Measurements from ENCODE around the gene MKKS. TPM values are rescaled to one million over a fixed set of nuclear protein-coding genes. Genes with fewer than 3 reads are reported as not detected.
"Not testable (repeated sequence)": the region's sequence is repeated elsewhere in the genome, so short reads cannot be mapped to it uniquely, and the experiment has no call there.

MKKS gene
- polyA plus RNA-seq, 1 donor (not counting 4 experiments of a cell fraction or from before 2014, with no cell fraction given): 24.8 TPM

GRCh38 chr20:10419550-10420133 is 14.4 kb downstream of the MKKS start:
- Histone ChIP-seq H3K4me2 (ENCODE audit: control insufficient read depth, extremely low read depth, insufficient read depth, low read depth, low read length) (peak overlapping the region; percentile 83), H3K4me3 (ENCODE audit: control insufficient read depth in 2 of 3, extremely low read depth in 1 of 3, insufficient read depth in 2 of 3, low read depth in 1 of 3, low read length in 3 of 3) (peak overlapping the region in 2 of 3 experiments; percentile 57 to 70), H3K79me2 (ENCODE audit: control insufficient read depth, insufficient read depth, low read length) (peaks cover 51% of the 10 kb centered on the region), H3K4me1 (ENCODE audit: control insufficient read depth, extremely low read depth, insufficient read depth, low read length) (peaks cover 36% of the 10 kb centered on the region), H2AFZ (ENCODE audit: control insufficient read depth, low read length) (no peak overlapping the region), H3K27me3 (ENCODE audit: control insufficient read depth, extremely low read depth, insufficient read depth, low read length) (no peaks in the 10 kb centered on the region), H3K9me1 (ENCODE audit: control insufficient read depth, extremely low read depth, insufficient read depth, low read length) (no peaks in the 10 kb centered on the region), H3K9me3 (ENCODE audit: control insufficient read depth, low read depth, low read length) (no peaks in the 10 kb centered on the region), H3K27ac (ENCODE audit: control insufficient read depth, insufficient read depth, low read length) (peak overlapping the region; percentile 94), H4K20me1 (ENCODE audit: control insufficient read depth, extremely low read depth, insufficient read depth, low read length) (no peaks in the 10 kb centered on the region), H3K9ac (ENCODE audit: control insufficient read depth, extremely low read depth, insufficient read depth, low read length) (peak overlapping the region; percentile 76), H3K36me3 (ENCODE audit: control insufficient read depth in 2 of 2, extremely low read depth in 1 of 2, insufficient read depth in 2 of 2, low read length in 2 of 2) (peaks cover 2 to 11% of the 10 kb centered on the region in 2 experiments)
- dilution Hi-C loops (cut with MboI; ENCODE audit: extremely low pct_ligation_motif_present, low sequenced_read_pairs): no loop called here
- peak; percentile 56 for DNase-seq (ENCODE audit: low read depth, low spot score)
- no peak for TF ChIP-seq EZH2 (IDR thresholded peaks at IDR 0.05; ENCODE audit: low read length)
- no peak for TF ChIP-seq CTCF (optimal IDR thresholded peaks at IDR 0.05 in 1 of 3, IDR thresholded peaks at IDR 0.05 in 1 of 3, conservative IDR thresholded peaks at IDR 0.05 in 1 of 3; ENCODE audit: extremely low read depth in 1 of 3, insufficient read depth in 2 of 3, low read length in 3 of 3)
- FAIRE-seq: peak; percentile 97

- H3K9ac ChIP-seq (ENCODE audit: control insufficient read depth, extremely low read depth, insufficient read depth, low read length); dilution Hi-C loops (cut with MboI; ENCODE audit: extremely low pct_ligation_motif_present, low sequenced_read_pairs); H3K27ac ChIP-seq (ENCODE audit: control insufficient read depth, insufficient read depth, low read length); H4K20me1 ChIP-seq (ENCODE audit: control insufficient read depth, extremely low read depth, insufficient read depth, low read length); DNase-seq (ENCODE audit: low read depth, low spot score); H3K9me1 ChIP-seq (ENCODE audit: control insufficient read depth, extremely low read depth, insufficient read depth, low read length); H2AFZ ChIP-seq (ENCODE audit: control insufficient read depth, low read length); H3K9me3 ChIP-seq (ENCODE audit: control insufficient read depth, low read depth, low read length); H3K4me3 ChIP-seq (ENCODE audit: control insufficient read depth in 2 of 3, extremely low read depth in 1 of 3, insufficient read depth in 2 of 3, low read depth in 1 of 3, low read length in 3 of 3); H3K27me3 ChIP-seq (ENCODE audit: control insufficient read depth, extremely low read depth, insufficient read depth, low read length): not testable (repeated sequence)
- Histone ChIP-seq H3K4me1 (ENCODE audit: control insufficient read depth, extremely low read depth, insufficient read depth, low read length) (peaks cover 43% of the 10 kb centered on the region), H3K79me2 (ENCODE audit: control insufficient read depth, insufficient read depth, low read length) (peaks cover 36% of the 10 kb centered on the region), H3K4me2 (ENCODE audit: control insufficient read depth, extremely low read depth, insufficient read depth, low read depth, low read length) (peak overlapping the region; percentile 83), H3K36me3 (ENCODE audit: control insufficient read depth in 2 of 2, extremely low read depth in 1 of 2, insufficient read depth in 2 of 2, low read length in 2 of 2) (peaks cover 7 to 19% of the 10 kb centered on the region in 2 experiments)
- peak; percentile 5 for FAIRE-seq
These were observed 16.8 kb downstream of the MKKS start for GRCh38 chr20:10417218-10417617.
